Transverse colon (tissue), 3 donors: ENCODE data around the gene NXPE3.

ENCODE experiments used
- CTCF ChIP-seq, 5 experiments: fragments of 200-600 bp in 3 of 5; fragments of 450-650 bp in 2 of 5; sonication (generic) in 3 of 5; IDR thresholded peaks; 1 replicate in 2 of 5; 2 replicates in 3 of 5; pipeline ENCODE4 v1.5.1; 2016 to 2017; ENCODE audit warnings: antibody characterized with exemption in 5 of 5, inconsistent platforms in 3 of 5, mild to moderate bottlenecking in 2 of 5, moderate library complexity in 1 of 5
- EP300 ChIP-seq: sonication (generic); formaldehyde crosslinking; IDR thresholded peaks from one replicate; pipeline ENCODE4 v1.6.1; 2017; ENCODE audit warnings: antibody characterized with exemption, low read depth
- POLR2A ChIP-seq: fragments of 450-650 bp; IDR thresholded peaks from one replicate; pipeline ENCODE4 v1.6.1; 2016; ENCODE audit warnings: antibody characterized with exemption, mild to moderate bottlenecking, moderate library complexity

DNA sequence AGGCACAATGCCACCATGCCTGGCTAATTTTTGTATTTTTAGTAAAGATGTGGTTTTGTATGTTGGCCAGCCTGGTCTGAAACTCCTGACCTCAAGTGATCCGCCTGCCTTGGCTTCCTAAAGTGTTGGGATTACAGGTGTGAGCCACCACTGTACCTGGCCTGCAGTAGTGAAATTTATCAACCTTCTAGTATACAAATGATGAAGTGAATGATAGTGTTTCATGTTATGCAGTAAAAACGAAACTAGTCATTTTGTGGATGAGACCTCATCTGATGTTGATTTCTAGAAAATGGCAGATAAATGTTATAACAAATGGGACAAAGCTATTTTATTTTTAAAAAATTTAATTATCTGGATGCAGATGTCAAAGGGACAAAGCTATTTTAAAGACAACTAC, 32.9 kb downstream of the NXPE3 start:
- TF ChIP-seq CTCF (IDR thresholded peaks at IDR 0.05): no peak
- TF ChIP-seq POLR2A: no peak
- TF ChIP-seq EP300: no peak
